HG03442 (cell line): ENCODE measurements around the gene DYSF.

Source experiments
- ATAC-seq: cut with Tn5 transposase; IDR thresholded peaks from one replicate; pipeline ENCODE4 v1.9.1; 2021; ENCODE audit warnings: mild to moderate bottlenecking, moderate library complexity; ENCODE audit not compliant: unreplicated experiment

The DYSF gene

DNA sequence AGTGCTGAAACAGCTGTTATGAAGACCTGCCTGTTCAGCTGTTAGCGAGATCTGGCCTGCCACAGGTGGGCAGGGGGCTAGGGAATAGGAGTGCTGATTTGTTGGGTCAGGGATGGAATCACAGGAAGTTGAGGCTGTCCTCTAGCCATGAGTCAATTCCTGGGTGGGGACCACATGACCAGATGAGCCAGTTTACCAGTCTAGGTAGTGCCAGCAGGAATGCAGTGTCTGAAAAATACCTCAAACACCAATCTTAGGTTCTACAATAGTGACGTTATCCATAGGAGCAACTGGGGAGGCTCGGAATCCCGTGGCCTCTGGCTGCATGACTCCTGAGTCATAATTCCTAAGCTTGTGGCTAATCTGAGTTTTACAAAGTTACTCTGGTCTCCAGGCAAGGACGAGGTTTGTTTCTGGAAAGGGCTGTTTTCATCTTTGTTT is 44.9 kb downstream of the DYSF start:
- no peak for ATAC-seq

DNA sequence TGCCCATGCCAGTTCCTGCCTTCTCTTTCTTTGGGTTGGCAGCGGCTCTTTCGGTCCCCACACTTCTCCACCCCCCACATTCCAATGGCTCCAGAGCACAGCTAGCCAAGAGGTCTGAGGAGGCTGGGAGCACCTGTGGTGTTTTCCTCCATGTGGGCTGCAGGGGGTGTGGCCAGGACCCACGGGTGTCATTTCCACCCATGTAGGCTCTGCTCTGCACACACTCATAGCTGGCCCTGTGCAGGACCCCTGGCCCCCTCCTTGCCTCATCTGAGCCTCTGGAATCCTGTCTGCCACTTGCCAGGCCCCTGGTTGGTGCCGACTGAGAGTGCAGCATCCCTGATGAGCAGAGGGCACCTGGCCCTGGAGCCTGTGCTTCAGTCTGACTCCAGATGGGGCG is 46.3 kb downstream of the DYSF start:
- no peak for ATAC-seq

DNA sequence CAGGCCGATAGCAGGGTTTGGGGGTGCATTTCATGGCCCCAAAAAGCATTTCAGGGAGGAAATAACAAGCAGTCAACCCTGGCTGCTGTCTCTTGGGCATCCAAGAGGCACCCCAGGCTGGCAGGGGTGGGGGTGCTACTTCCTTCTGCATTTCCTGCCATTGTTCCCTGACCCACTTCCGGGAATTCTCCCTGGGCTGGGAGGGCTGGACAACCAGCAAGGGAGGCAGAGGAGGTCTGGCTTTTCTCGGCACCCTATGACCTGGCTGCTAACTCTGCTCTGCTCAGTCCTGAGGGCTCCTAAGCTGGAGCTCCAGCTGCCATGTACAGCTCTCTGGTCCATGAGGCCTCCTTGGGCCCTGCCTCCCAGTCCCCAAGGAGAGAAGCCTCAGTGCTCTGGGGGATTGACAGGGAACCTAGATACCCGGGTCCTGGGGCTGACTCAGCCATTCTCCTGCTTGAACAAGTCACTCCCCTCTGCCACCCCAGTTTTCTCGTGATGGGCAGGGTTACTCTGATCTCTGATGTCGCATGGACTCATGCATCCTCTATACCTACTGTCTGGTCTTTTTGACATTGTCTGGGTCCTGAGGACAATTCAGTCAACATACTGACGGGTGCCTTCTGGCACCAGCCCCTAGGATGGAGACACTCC is 47.2 kb downstream of the DYSF start:
- ATAC-seq: no peak

DNA sequence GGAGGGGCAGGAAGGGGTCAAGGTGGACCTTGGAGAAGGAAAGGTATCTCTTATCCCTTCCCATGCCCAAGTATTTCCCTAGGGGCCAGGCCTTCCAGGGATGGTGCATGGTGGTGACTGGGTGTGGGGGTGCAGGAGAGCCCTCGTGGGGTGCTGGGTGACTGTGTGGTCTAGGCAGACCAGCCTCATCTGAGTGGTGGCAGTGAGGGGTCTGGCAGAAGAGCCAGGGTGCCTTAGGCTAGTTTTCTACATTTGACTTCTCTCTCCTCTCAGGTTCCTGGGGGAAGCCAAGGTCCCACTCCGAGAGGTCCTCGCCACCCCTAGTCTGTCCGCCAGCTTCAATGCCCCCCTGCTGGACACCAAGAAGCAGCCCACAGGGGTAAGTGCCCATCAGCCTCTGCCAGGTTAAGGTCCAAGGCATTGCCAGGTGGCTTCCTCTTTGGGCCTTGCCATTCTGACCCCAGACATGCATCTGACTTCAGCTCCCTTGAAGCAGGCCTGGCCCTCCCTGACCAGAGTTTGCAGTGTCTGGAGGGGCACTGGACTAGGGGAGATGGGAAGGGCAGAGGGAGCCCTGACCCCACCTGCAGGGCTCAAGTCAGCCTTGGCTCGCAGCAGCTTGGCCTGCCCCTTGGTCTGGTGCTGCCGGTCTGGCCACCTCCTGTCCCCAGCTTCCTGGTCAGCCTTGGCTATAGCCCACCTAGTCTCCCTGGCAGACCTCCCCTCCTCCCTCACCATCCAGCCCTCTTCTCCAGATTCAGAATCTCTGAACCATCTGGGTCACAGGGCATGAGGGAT is 49.8 kb downstream of the DYSF start:
- no peak for ATAC-seq

DNA sequence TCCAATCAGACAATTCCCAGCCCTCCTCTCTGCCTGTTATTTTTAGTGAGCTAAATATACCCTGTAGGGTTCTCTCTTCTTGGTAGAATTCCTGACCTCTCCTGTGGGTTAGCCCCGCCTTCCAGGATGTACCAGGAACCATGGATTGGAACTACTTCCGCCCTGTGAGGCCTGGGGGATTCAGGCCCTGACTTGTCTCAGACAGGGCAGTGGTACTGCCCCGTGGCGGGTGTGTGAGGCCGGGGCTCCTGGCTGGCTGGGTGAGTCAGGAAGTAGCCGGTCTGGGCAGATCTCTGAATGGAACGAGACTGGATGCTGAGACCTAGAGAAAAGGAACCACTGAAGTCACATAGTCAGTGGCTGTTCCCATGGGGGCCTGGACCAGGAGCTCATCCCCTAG is 50.5 kb downstream of the DYSF start:
- ATAC-seq: no peak

DNA sequence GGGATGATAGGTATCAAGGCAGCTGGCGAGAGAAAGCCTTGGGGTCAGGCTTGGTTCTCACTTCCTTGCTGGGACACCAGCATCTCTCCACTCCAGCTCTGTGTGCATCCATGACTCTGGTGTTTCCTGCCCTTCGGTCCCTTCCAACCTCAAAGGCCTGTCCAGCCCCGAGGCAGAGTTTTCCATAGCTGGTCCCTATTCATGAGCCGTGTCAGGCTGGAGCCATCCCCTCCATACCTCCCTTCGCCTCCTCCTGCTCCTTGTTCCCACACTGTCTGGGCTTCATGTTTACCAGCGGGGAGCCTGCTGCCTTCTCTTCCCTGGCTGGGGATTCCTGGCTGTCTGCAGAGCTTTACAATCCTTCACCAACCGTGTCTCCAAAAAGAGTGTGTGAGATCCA is 51.2 kb downstream of the DYSF start:
- no peak for ATAC-seq

DNA sequence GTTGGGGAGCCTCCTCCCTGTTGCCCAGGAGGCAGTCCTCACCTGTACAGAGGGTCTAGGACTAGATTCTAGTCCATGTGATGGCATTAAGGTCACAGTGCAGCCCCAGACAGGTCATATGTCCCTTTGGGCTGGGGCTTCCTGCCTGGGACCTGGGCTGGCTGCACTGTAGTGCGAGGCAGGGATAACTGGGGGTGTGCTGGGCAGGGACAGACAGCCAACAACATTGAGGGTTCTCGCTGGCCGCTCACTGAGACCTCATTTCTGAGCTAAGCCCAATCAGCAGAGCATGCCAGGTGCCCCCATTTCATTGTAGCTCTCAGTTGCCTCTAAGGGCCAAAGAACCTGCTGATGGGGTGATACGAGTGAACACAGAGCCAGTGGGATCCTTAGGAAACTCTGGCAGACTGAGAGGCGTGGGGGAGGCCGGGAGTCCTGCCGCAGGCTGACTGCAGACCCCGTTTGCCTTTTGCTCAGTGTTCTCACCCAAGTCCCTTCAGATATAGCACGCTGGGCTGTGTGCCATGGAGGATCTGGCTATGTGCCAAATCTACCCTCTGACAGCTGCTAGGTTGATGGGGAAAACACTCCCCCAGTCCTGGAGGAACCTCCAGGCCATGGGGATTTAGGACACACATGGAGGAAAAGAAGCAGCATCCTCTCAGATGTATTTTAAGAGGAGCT is 51.9 kb downstream of the DYSF start:
- no peak for ATAC-seq

DNA sequence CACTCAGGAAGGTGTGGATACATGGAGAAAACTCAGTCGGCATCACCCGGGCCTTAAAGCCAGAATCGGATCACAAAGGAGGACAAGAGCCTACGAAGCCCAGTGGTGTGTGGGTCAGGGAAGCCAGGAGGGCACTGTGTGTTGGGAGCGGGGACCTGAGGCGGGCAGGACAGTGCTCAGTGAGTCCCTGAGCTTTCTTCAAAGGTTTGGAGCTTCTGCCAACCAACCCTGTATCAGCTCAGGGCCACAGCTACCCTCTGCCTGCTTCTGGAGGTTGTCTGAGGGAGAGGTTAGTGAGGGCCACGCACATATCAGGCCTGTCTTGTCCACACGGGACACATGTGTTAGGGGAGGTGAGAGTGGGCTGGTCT is 52.4 kb downstream of the DYSF start:
- ATAC-seq: no peak

DNA sequence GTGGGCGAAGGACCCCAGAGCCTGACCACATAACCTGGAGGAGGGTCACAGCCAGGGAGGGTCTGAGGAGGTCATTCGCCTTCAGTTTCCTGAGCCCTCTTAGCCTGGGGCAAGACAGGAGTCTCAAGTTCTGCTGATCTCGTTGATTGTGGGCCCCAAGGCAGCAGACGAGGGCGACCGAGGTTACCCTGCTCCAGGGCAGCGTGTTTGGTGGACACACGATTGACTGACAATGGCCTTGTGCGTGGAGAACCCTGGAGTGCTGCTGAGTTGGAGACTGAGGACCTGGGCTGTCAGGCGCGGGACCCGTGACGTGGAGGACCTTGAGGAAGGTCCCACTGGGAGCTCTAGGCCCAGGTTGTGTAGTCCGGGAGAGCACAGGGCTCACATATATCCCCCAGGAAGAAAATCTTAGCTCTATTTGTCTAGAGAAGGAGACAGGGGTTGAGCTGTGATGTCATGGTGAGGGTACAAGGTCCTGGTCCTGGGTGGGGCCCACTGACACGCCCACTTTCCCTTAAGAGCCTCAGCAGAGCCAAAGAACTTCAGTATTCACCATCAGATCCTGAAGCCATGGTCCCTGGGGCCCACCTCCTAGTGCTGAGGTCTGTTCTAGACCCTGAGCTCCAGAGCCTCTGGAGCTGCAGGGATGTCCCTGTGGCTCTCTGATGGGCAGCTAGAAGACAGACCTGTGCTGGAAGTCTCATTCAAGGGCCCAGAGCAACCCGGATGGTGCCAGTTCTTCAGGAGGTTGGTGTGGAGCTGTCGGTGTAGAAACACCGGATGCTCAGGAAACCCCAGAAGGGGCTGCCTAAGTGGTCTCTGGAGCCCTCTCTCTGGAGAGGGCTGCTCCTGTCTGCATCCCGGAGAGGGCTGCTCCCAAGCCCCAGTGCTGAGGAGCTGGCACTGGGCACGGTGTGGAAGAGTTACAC is 53.1 kb downstream of the DYSF start:
- ATAC-seq: no peak

DNA sequence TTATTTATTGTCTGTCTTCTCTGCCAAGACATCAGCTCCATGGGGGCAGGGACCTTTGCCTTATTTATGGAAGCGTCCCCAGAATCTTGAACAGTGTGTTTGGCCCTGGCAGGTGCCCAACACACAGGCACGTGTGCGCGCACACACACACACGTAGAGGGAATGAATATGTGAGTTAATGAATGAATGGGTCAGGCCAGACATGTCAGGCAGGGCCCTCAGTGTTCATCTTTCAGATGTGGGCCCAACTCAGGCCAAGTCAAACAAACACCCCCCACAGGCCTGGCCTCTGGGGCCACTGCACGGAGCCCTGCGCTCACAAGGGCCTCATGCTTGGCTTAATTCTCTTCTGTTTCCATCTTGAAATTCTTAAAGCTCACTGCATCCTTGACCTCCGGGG is 54.1 kb downstream of the DYSF start:
- ATAC-seq: no peak

DNA sequence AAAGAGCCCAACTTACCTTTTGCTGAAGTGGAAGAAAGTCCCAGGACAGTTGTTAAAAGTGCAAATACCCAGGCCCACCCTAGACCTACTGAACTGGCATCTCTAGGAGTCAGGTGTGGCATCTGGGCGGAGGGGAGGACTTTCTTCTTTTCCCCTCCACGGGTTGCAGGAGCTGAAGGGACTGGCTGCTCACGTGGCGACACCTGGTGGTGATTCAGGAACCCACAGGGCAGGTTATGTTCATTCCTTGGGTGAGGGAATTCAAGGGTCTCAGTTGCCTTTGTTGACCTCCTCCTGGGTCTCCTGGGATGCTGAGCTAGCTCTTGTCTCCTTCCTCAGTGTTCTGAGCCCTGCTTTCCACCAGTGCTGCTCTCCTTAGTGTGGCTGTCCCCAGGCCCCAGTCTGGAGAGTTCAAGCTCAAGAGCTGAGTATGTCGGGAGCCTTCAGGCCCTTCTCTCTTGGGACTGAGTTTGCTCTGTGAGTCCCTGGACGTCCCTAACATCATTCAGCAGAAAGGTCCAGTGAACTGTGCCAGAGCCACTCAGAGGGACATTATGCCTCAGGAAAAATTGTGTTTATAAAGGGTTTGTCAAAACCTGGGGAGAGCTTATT is 56.9 kb downstream of the DYSF start:
- no peak for ATAC-seq

DNA sequence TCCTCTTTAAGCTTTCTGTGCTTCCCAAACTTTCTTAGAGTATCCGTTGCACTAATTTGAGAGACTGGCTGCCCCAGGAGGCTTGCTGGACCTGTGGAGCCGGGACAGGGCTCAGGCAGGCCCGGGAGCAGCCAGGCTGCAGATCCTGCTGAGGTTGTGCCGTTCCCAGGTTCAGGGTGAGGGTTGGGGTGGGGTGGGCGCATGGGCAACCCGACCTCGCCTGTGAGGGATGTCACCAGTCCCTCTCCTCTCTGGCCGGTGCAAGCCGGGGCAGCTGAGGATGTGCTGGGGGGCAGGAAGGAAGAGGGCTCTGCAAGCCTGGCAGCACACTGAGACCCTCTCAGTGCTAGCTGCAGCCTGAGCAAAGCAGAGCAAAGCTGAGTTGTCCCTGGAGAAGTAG is 57.6 kb downstream of the DYSF start:
- no peak for ATAC-seq

DNA sequence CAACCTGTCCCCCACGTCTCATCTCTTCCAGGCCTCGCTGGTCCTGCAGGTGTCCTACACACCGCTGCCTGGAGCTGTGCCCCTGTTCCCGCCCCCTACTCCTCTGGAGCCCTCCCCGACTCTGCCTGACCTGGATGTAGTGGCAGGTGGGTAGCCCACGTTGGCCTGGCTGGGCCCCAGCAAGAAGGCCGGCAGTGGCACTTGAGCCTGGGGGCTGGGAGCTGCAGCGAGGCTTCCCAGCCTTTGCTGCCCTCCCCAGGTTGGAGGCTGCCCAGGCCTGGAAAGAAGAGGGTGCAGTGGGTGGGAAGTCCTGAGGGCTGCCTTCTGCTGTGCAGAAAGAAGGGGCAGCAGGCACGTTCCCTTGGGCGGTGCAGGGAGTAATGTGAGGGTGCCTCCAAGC is 58.4 kb downstream of the DYSF start:
- no peak for ATAC-seq

DNA sequence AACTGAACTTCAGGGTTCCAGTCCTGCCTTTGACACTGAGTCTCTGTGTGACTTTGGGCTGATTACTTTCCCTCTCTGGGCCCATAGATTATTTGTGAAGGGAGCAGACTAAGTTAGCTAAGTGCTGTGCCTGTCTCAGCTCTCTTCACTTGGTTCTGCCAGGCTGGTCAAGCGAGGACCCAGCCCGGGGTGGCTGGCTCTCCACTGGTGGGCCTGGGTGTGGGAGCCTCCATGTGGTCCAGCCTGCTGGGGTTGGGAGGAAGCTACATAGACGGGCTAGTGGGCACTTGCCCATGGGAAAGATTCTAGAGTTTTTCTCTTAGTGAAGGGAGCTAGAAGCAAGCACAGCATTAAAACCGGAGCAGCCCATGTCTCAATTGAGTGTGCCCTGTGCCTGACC is 59.0 kb downstream of the DYSF start:
- ATAC-seq: no peak

DNA sequence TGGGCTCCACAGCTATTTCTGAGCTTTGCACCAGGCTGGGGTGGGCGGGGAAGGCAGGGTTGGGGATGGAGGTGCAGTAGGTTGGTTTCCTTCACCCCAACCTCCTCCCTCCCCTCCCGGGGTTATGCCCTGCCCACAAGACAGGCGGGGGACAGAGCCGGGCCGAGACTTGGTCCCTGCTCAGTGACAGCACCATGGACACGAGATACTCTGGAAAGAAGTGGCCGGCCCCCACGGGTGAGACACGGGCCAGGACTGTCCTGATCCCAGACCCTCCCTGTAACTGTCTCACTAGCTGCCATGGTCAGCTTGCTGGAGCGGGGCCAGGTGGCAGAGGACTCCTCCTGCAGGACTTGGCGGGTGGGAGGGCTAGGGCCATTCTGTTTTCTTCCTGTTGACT is 59.7 kb downstream of the DYSF start:
- no peak for ATAC-seq

DNA sequence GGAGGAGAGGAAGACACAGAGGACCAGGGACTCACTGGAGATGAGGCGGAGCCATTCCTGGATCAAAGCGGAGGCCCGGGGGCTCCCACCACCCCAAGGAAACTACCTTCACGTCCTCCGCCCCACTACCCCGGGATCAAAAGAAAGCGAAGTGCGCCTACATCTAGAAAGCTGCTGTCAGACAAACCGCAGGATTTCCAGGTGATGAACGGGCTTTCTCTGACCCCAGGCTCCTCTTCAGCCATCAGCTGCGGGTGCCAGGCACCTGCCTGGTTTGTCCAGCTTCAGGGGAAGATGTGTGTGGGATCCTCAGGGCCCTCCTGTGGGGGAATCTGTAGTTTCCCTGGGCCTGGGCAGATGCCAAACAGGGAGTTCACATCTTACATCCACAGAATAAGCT is 60.4 kb downstream of the DYSF start:
- ATAC-seq: no peak

DNA sequence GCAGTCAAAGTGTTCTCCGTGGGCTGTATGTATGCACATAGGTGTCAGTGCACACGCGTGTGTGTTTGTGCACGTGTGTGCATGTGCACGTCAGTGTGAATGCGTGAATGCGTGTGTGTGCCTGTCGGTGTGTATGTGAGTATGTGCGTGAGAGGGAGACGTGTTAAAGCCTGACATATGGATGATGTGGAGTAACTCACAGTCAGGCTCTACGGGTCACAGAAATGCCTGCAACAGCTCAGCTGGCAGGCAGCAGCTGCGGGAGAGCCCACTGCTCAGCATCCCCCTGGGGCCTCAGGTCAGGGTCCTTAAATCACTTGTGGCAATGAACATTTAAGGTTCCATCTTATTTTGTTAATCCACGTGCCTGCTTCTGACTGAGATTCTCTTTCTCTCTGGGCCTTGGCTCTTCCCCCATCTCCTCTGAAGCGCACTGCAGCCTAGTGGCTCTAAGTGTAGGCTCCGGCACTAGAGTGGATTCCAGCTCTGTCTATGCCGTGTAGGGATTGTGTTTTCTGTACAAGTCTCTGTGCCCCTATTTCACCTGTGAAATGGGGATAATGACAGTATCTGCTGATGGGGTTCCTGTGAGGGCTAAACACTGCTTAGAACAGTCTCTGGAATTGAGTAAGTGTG is 63.0 kb downstream of the DYSF start:
- ATAC-seq: no peak

DNA sequence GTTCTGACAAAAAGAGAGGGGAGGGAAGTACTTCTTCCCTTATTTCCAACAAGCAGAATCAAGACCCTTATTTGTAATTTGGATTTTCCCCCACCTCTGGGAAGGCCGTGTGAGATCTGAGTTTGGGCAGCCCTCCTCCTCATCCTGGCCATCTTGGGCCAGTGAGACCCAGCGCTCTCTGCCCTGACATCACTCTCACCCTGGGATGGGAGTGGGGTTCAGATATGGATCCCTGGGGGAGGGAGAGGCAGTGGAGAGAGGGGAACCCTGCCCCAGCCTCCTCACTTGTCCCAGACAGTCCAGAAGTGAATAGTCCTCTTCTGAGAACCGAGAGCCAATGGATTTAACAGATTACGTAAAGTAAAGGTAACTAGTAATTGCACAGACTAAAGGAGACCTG is 64.5 kb downstream of the DYSF start:
- no peak for ATAC-seq

DNA sequence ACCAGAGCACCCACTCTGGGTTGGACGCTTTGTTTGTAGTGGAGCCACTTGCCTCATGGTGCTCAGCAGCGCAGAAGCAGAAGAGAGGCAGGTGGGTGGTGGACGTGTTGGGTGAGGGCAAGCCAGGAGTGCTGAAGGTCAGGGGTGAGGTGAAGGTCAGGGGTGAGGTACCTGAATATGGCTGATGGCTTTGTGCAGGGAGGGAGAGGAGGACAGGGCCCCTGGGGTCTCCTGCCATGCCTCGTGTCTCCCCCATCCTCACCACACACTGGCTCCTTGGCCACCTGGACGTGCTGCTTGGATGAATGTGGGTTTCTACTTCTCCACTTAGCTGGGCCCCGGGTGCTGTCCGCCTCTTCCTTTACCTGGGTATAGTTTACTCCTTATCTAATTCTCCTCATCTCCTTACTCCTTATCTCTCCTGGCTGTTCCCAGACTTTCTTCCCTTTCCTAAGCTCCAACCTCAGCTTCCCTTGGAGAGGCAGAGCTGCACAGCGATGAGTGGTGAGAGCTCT is 68.1 kb downstream of the DYSF start:
- ATAC-seq: no peak

DNA sequence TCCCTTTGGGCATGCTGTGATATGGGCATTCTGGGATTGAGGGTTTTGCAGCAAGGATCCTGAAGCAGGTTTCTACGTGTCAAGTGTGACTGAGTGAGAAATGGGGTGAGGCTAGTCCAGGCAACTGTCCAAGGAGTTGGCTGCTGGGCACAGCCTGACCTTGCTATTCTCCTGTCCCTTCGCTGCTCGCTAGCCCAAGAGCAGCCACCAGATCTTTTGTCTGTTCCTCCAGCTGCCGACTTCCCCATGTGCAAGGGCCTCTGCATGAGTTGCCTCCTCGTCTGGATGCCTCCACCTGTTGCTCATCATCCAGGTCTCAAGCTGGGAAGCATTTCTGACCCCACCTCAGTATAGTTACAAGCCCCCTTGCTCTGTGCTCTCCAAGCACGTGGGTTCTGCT is 71.1 kb downstream of the DYSF start:
- no peak for ATAC-seq
